ENCODE measurements around the gene NIPSNAP3A.

DNA sequence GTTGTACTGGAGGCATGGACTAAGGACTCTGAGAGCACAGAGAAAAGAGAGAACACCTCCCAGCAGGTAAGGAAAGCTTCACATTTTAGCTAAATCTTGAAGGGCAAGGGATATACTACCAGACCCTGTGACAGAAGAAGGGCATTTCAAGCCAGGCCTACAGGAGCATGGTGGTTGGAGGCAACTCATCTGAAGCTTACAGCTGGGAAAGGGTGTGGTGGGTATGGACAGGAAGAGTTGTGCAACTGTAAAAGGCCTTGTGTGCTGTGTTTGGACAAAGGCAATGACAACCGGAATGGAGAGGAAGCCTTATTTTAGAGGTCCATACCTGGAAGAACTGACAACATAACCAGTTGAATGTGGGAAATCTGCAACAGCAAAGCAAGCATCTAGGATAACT lies 47.6 kb downstream of the NIPSNAP3A start:
- TF ChIP-seq YY1 (IDR thresholded peaks at IDR 0.05; ENCODE audit: extremely low read depth, insufficient replicate concordance, low read depth, low read length) (no peak), EZH2 (IDR thresholded peaks at IDR 0.05) (no peak), POLR2A (IDR thresholded peaks at IDR 0.05; ENCODE audit: borderline replicate concordance, extremely low read depth, insufficient read depth, insufficient read length) (no peak)
- TF ChIP-seq, protein P1, sequence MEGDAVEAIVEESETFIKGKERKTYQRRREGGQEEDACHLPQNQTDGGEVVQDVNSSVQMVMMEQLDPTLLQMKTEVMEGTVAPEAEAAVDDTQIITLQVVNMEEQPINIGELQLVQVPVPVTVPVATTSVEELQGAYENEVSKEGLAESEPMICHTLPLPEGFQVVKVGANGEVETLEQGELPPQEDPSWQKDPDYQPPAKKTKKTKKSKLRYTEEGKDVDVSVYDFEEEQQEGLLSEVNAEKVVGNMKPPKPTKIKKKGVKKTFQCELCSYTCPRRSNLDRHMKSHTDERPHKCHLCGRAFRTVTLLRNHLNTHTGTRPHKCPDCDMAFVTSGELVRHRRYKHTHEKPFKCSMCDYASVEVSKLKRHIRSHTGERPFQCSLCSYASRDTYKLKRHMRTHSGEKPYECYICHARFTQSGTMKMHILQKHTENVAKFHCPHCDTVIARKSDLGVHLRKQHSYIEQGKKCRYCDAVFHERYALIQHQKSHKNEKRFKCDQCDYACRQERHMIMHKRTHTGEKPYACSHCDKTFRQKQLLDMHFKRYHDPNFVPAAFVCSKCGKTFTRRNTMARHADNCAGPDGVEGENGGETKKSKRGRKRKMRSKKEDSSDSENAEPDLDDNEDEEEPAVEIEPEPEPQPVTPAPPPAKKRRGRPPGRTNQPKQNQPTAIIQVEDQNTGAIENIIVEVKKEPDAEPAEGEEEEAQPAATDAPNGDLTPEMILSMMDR (IDR thresholded peaks at IDR 0.05 in 2 of 3, conservative IDR thresholded peaks at IDR 0.05 in 1 of 3; ENCODE audit: borderline replicate concordance in 1 of 3, insufficient read depth in 1 of 3, low read depth in 2 of 3, low read length in 2 of 3), result no peak

Data from HCT116 (cell line).